HepG2 (cell line): ENCODE data around the gene MB21D2.

Experiments used
- EP300 ChIP-seq, 3 experiments: sonication (generic) in 1 of 3; formaldehyde crosslinking in 1 of 3; IDR thresholded peaks; 2 replicates each; pipeline versions ENCODE4 v1.5.1 to v1.6.1; 2011 to 2020; ENCODE audit warnings: low read depth in 2 of 3, low read length in 2 of 3, borderline replicate concordance in 1 of 3, improper control_type of control experiment in 1 of 3, mild to moderate bottlenecking in 1 of 3, missing genetic modification reagents in 1 of 3, moderate library complexity in 1 of 3
- HOXA3 ChIP-seq: sonication (generic); formaldehyde crosslinking; IDR thresholded peaks from 2 replicates; pipeline ENCODE4 v1.5.0; 2020; ENCODE audit warnings: missing genetic modification reagents
- SOX6 ChIP-seq, 2 experiments: fragments of 450-650 bp in 1 of 2; sonication (generic) in 1 of 2; formaldehyde crosslinking in 1 of 2; IDR thresholded peaks; 2 replicates each; pipeline versions ENCODE4 v1.4.0 to v1.6.1; 2017 to 2020; ENCODE audit warnings: antibody characterized with exemption in 1 of 2, mild to moderate bottlenecking in 1 of 2, missing genetic modification reagents in 1 of 2
- SP1 ChIP-seq, 2 experiments: fragments of 450-650 bp in 1 of 2; sonication (generic) in 1 of 2; formaldehyde crosslinking in 1 of 2; IDR thresholded peaks; 2 replicates each; pipeline versions ENCODE4 v1.4.0 to v1.6.1; 2016 to 2020; ENCODE audit warnings: missing genetic modification reagents in 1 of 2
- ZNF12 ChIP-seq: sonication (generic); formaldehyde crosslinking; IDR thresholded peaks from 2 replicates; pipeline ENCODE4 v1.5.0; 2020; ENCODE audit warnings: missing genetic modification reagents
- ZNF441 ChIP-seq: sonication (generic); formaldehyde crosslinking; IDR thresholded peaks from 2 replicates; pipeline ENCODE4 v1.7.0; 2021; ENCODE audit warnings: missing genetic modification reagents, borderline replicate concordance
- ZNF446 ChIP-seq: sonication (generic); formaldehyde crosslinking; IDR thresholded peaks from 2 replicates; pipeline ENCODE4 v1.5.0; 2020; ENCODE audit warnings: mild to moderate bottlenecking, missing genetic modification reagents
- ZNF614 ChIP-seq: IDR thresholded peaks from 2 replicates; pipeline ENCODE4 v1.6.1; 2018; ENCODE audit warnings: missing biosample characterization, missing genetic modification reagents, inconsistent platforms, borderline replicate concordance
- TF ChIP-seq, protein P1 (sequence below): sonication (generic); formaldehyde crosslinking; IDR thresholded peaks from 2 replicates; pipeline ENCODE4 v1.5.0; 2020; ENCODE audit warnings: mild to moderate bottlenecking, missing genetic modification reagents, moderate library complexity
- TF ChIP-seq, protein P2 (sequence below): sonication (generic); formaldehyde crosslinking; IDR thresholded peaks from 2 replicates; pipeline ENCODE4 v1.5.0; 2020; ENCODE audit warnings: mild to moderate bottlenecking, missing genetic modification reagents, borderline replicate concordance
- TF ChIP-seq, protein P3 (sequence below): IDR thresholded peaks from 2 replicates; pipeline ENCODE4 v1.6.1; 2016; ENCODE audit warnings: low read depth, control low read depth
- TF ChIP-seq, protein P4 (sequence below): sonication (generic); formaldehyde crosslinking; IDR thresholded peaks from 2 replicates; pipeline ENCODE4 v1.5.0; 2020; ENCODE audit warnings: mild to moderate bottlenecking, missing genetic modification reagents
- TF ChIP-seq, protein P5 (sequence below): sonication (generic); formaldehyde crosslinking; IDR thresholded peaks from 2 replicates; pipeline ENCODE4 v1.4.0; 2020; ENCODE audit warnings: mild to moderate bottlenecking, missing genetic modification reagents, borderline replicate concordance

DNA sequence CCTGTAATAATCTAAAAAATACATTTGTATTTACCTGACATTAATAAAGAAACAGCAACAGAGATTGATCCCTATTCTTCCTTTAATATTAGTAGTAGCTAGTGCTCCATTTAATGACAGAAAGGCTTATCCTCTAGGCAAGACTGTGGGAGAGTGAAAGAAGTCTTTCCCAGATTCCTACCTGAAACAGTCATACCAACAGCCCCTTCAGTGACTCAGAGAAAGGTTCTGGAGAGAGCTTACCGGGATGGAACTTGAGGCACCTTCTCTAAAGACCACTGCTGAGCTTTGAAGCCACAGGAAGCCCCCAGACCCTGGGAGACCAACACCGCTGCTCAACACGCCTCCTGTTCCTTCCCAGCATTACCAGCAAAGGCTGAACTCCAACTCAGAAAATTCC lies 123.4 kb downstream of the MB21D2 start:
- TF ChIP-seq SOX6 (IDR thresholded peaks at IDR 0.05) (no peak), SOX6 (CRISPR knock-in tag; IDR thresholded peaks at IDR 0.05) (no peak), ZNF446 (CRISPR knock-in tag) (no peak), SP1 (IDR thresholded peaks at IDR 0.05) (no peak), SP1 (CRISPR knock-in tag; IDR thresholded peaks at IDR 0.05) (no peak), ZNF614 (CRISPR knock-in tag) (no peak), HOXA3 (CRISPR knock-in tag) (no peak), ZNF441 (CRISPR knock-in tag) (no peak), EP300 (IDR thresholded peaks at IDR 0.05; ENCODE audit: low read depth in 2 of 2, low read length in 2 of 2) (no peak), EP300 (CRISPR knock-in tag; IDR thresholded peaks at IDR 0.05; ENCODE audit: borderline replicate concordance) (no peak), ZNF12 (CRISPR knock-in tag) (no peak)
- TF ChIP-seq, protein P1, sequence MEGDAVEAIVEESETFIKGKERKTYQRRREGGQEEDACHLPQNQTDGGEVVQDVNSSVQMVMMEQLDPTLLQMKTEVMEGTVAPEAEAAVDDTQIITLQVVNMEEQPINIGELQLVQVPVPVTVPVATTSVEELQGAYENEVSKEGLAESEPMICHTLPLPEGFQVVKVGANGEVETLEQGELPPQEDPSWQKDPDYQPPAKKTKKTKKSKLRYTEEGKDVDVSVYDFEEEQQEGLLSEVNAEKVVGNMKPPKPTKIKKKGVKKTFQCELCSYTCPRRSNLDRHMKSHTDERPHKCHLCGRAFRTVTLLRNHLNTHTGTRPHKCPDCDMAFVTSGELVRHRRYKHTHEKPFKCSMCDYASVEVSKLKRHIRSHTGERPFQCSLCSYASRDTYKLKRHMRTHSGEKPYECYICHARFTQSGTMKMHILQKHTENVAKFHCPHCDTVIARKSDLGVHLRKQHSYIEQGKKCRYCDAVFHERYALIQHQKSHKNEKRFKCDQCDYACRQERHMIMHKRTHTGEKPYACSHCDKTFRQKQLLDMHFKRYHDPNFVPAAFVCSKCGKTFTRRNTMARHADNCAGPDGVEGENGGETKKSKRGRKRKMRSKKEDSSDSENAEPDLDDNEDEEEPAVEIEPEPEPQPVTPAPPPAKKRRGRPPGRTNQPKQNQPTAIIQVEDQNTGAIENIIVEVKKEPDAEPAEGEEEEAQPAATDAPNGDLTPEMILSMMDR = no peak
- TF ChIP-seq, protein P2, sequence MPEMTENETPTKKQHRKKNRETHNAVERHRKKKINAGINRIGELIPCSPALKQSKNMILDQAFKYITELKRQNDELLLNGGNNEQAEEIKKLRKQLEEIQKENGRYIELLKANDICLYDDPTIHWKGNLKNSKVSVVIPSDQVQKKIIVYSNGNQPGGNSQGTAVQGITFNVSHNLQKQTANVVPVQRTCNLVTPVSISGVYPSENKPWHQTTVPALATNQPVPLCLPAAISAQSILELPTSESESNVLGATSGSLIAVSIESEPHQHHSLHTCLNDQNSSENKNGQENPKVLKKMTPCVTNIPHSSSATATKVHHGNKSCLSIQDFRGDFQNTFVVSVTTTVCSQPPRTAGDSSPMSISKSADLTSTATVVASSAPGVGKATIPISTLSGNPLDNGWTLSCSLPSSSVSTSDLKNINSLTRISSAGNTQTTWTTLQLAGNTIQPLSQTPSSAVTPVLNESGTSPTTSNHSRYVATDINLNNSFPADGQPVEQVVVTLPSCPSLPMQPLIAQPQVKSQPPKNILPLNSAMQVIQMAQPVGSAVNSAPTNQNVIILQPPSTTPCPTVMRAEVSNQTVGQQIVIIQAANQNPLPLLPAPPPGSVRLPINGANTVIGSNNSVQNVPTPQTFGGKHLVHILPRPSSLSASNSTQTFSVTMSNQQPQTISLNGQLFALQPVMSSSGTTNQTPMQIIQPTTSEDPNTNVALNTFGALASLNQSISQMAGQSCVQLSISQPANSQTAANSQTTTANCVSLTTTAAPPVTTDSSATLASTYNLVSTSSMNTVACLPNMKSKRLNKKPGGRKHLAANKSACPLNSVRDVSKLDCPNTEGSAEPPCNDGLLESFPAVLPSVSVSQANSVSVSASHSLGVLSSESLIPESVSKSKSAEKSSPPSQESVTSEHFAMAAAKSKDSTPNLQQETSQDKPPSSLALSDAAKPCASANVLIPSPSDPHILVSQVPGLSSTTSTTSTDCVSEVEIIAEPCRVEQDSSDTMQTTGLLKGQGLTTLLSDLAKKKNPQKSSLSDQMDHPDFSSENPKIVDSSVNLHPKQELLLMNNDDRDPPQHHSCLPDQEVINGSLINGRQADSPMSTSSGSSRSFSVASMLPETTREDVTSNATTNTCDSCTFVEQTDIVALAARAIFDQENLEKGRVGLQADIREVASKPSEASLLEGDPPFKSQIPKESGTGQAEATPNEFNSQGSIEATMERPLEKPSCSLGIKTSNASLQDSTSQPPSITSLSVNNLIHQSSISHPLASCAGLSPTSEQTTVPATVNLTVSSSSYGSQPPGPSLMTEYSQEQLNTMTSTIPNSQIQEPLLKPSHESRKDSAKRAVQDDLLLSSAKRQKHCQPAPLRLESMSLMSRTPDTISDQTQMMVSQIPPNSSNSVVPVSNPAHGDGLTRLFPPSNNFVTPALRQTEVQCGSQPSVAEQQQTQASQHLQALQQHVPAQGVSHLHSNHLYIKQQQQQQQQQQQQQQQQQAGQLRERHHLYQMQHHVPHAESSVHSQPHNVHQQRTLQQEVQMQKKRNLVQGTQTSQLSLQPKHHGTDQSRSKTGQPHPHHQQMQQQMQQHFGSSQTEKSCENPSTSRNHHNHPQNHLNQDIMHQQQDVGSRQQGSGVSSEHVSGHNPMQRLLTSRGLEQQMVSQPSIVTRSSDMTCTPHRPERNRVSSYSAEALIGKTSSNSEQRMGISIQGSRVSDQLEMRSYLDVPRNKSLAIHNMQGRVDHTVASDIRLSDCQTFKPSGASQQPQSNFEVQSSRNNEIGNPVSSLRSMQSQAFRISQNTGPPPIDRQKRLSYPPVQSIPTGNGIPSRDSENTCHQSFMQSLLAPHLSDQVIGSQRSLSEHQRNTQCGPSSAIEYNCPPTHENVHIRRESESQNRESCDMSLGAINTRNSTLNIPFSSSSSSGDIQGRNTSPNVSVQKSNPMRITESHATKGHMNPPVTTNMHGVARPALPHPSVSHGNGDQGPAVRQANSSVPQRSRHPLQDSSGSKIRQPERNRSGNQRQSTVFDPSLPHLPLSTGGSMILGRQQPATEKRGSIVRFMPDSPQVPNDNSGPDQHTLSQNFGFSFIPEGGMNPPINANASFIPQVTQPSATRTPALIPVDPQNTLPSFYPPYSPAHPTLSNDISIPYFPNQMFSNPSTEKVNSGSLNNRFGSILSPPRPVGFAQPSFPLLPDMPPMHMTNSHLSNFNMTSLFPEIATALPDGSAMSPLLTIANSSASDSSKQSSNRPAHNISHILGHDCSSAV (CRISPR knock-in tag) = no peak
- TF ChIP-seq, protein P3, sequence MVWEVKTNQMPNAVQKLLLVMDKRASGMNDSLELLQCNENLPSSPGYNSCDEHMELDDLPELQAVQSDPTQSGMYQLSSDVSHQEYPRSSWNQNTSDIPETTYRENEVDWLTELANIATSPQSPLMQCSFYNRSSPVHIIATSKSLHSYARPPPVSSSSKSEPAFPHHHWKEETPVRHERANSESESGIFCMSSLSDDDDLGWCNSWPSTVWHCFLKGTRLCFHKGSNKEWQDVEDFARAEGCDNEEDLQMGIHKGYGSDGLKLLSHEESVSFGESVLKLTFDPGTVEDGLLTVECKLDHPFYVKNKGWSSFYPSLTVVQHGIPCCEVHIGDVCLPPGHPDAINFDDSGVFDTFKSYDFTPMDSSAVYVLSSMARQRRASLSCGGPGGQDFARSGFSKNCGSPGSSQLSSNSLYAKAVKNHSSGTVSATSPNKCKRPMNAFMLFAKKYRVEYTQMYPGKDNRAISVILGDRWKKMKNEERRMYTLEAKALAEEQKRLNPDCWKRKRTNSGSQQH (CRISPR knock-in tag) = no peak
- TF ChIP-seq, protein P4, sequence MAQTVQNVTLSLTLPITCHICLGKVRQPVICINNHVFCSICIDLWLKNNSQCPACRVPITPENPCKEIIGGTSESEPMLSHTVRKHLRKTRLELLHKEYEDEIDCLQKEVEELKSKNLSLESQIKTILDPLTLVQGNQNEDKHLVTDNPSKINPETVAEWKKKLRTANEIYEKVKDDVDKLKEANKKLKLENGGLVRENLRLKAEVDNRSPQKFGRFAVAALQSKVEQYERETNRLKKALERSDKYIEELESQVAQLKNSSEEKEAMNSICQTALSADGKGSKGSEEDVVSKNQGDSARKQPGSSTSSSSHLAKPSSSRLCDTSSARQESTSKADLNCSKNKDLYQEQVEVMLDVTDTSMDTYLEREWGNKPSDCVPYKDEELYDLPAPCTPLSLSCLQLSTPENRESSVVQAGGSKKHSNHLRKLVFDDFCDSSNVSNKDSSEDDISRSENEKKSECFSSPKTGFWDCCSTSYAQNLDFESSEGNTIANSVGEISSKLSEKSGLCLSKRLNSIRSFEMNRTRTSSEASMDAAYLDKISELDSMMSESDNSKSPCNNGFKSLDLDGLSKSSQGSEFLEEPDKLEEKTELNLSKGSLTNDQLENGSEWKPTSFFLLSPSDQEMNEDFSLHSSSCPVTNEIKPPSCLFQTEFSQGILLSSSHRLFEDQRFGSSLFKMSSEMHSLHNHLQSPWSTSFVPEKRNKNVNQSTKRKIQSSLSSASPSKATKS (CRISPR knock-in tag) = no peak
- TF ChIP-seq, protein P5, sequence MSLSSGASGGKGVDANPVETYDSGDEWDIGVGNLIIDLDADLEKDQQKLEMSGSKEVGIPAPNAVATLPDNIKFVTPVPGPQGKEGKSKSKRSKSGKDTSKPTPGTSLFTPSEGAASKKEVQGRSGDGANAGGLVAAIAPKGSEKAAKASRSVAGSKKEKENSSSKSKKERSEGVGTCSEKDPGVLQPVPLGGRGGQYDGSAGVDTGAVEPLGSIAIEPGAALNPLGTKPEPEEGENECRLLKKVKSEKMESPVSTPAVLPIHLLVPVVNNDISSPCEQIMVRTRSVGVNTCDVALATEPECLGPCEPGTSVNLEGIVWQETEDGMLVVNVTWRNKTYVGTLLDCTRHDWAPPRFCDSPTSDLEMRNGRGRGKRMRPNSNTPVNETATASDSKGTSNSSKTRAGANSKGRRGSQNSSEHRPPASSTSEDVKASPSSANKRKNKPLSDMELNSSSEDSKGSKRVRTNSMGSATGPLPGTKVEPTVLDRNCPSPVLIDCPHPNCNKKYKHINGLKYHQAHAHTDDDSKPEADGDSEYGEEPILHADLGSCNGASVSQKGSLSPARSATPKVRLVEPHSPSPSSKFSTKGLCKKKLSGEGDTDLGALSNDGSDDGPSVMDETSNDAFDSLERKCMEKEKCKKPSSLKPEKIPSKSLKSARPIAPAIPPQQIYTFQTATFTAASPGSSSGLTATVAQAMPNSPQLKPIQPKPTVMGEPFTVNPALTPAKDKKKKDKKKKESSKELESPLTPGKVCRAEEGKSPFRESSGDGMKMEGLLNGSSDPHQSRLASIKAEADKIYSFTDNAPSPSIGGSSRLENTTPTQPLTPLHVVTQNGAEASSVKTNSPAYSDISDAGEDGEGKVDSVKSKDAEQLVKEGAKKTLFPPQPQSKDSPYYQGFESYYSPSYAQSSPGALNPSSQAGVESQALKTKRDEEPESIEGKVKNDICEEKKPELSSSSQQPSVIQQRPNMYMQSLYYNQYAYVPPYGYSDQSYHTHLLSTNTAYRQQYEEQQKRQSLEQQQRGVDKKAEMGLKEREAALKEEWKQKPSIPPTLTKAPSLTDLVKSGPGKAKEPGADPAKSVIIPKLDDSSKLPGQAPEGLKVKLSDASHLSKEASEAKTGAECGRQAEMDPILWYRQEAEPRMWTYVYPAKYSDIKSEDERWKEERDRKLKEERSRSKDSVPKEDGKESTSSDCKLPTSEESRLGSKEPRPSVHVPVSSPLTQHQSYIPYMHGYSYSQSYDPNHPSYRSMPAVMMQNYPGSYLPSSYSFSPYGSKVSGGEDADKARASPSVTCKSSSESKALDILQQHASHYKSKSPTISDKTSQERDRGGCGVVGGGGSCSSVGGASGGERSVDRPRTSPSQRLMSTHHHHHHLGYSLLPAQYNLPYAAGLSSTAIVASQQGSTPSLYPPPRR = no peak
